GM13977 (cell line): ENCODE data around the gene TGFB2.

ENCODE experiments used
- DNase-seq: peaks from one replicate; pipeline ENCODE4 v3.0.0; 2012; ENCODE audit warnings: low spot score
- CTCF ChIP-seq: IDR thresholded peaks from 2 replicates; pipeline ENCODE4 v1.5.1; 2012; ENCODE audit warnings: mild to moderate bottlenecking, control low read depth; ENCODE audit not compliant: insufficient read depth; ENCODE audit errors: extremely low read depth, missing control alignments
- in situ Hi-C: fragments of 300-500 bp; cut with MboI; formaldehyde crosslinking; loops from one replicate; pipeline ENCODE4 v1.12.0; 2022; ENCODE audit warnings: low sequenced_read_pairs, low pct_unique_long_range_greater_than_20kb, mixed read lengths, inconsistent platforms; ENCODE audit not compliant: unreplicated experiment

The TGFB2 gene

GRCh38 chr1:218383051-218383450, 37.9 kb downstream of the TGFB2 start:
- no peak for TF ChIP-seq CTCF
- in situ Hi-C loops = no loop called here
- DNase-seq = no peak

GRCh38 chr1:218383681-218384080, 38.5 kb downstream of the TGFB2 start:
- TF ChIP-seq CTCF = no peak
- in situ Hi-C loops = no loop called here
- no peak for DNase-seq

- no peak for DNase-seq
- in situ Hi-C loops = no loop called here
- TF ChIP-seq CTCF = no peak
These were observed 39.5 kb downstream of the TGFB2 start for GRCh38 chr1:218384581-218384993.

- in situ Hi-C loops = no loop called here
- no peak for TF ChIP-seq CTCF
- no peak for DNase-seq
These were observed 43.5 kb downstream of the TGFB2 start for GRCh38 chr1:218388591-218388990.

- in situ Hi-C loops = no loop called here
- no peak for DNase-seq
- no peak for TF ChIP-seq CTCF
These were observed 45.5 kb downstream of the TGFB2 start for GRCh38 chr1:218390618-218391017.

GRCh38 chr1:218392780-218393179, 47.6 kb downstream of the TGFB2 start:
- no peak for DNase-seq
- in situ Hi-C loops = no loop called here
- TF ChIP-seq CTCF = no peak

GRCh38 chr1:218394416-218394815, 49.3 kb downstream of the TGFB2 start:
- in situ Hi-C loops = no loop called here
- no peak for TF ChIP-seq CTCF
- no peak for DNase-seq
